Loucy (cell line): ENCODE results near the gene CCT4.

ENCODE experiments used
- H2AFZ ChIP-seq: fragments of 200-600 bp; sonication (generic); 2 replicates; pipeline ENCODE4 v1.6.0; 2016; ENCODE audit warnings: antibody characterized with exemption, mild to moderate bottlenecking, low read length, moderate library complexity
- H3F3A ChIP-seq: fragments of 200-600 bp; 2 replicates; pipeline ENCODE4 v1.6.0; 2016; ENCODE audit warnings: antibody characterized with exemption, low read depth, mild to moderate bottlenecking
- H3K27me3 ChIP-seq: fragments of 200-600 bp; sonication (generic); 2 replicates; pipeline ENCODE4 v1.6.1; 2014; ENCODE audit warnings: low read length, mild to moderate bottlenecking; ENCODE audit not compliant: insufficient read depth, poor library complexity, severe bottlenecking
- H3K36me3 ChIP-seq: fragments of 200-600 bp; sonication (generic); 2 replicates; pipeline ENCODE4 v1.6.1; 2016; ENCODE audit warnings: low read length; ENCODE audit not compliant: insufficient read depth
- H3K4me1 ChIP-seq: fragments of 200-600 bp; sonication (generic); 2 replicates; pipeline ENCODE4 v1.5.1; 2014; ENCODE audit warnings: low read length, mild to moderate bottlenecking; ENCODE audit not compliant: insufficient read depth, poor library complexity, severe bottlenecking
- H3K4me2 ChIP-seq: fragments of 200-600 bp; sonication (generic); 2 replicates; pipeline ENCODE4 v1.6.0; 2014; ENCODE audit warnings: antibody characterized with exemption, low read length, low read depth, mild to moderate bottlenecking; ENCODE audit not compliant: poor library complexity, severe bottlenecking
- H3K4me3 ChIP-seq: fragments of 200-600 bp; sonication (generic); 2 replicates; pipeline ENCODE4 v1.5.1; 2014; ENCODE audit warnings: low read length, mild to moderate bottlenecking, mixed read lengths; ENCODE audit not compliant: poor library complexity, severe bottlenecking
- H3K79me2 ChIP-seq: fragments of 200-600 bp; sonication (generic); 2 replicates; pipeline ENCODE4 v1.6.1; 2014; ENCODE audit warnings: low read length; ENCODE audit not compliant: insufficient read depth
- H3K9ac ChIP-seq: fragments of 200-600 bp; sonication (generic); 2 replicates; pipeline ENCODE4 v1.6.0; 2014; ENCODE audit warnings: mild to moderate bottlenecking, low read depth, low read length, moderate library complexity; ENCODE audit not compliant: poor library complexity, severe bottlenecking
- H3K9me2 ChIP-seq: fragments of 200-600 bp; sonication (generic); replicated peaks from 2 replicates; pipeline ENCODE4 v1.6.1; 2016; ENCODE audit warnings: low read depth, low read length, mixed read lengths
- H3K9me3 ChIP-seq: fragments of 200-600 bp; sonication (generic); 2 replicates; pipeline ENCODE4 v1.6.1; 2014; ENCODE audit warnings: mild to moderate bottlenecking, antibody characterized with exemption, low read length, low read depth; ENCODE audit not compliant: insufficient read depth
- H4K20me1 ChIP-seq: fragments of 200-600 bp; sonication (generic); 2 replicates; pipeline ENCODE4 v1.6.0; 2014; ENCODE audit warnings: antibody characterized with exemption, low read length, mild to moderate bottlenecking; ENCODE audit not compliant: insufficient read depth, poor library complexity, severe bottlenecking
- EZH2phosphoT487 ChIP-seq: fragments of 200-600 bp; IDR thresholded peaks from 2 replicates; pipeline ENCODE4 v1.6.1; 2018; ENCODE audit warnings: antibody characterized with exemption, mild to moderate bottlenecking, moderate library complexity, borderline replicate concordance
- TF ChIP-seq, protein P1 (sequence below): fragments of 200-600 bp; sonication (generic); conservative IDR thresholded peaks from 2 replicates; pipeline ENCODE4 v1.5.1; 2014; ENCODE audit warnings: mild to moderate bottlenecking, antibody characterized with exemption, low read length

CCT4 gene

GRCh38 chr2:61910603-61911002 lies 22.1 kb upstream of the CCT4 start:
- H3K4me2 ChIP-seq: no peak overlapping the region
- H3F3A ChIP-seq: no peaks in the 10 kb centered on the region
- H3K27me3 ChIP-seq: no peaks in the 10 kb centered on the region
- no peak for TF ChIP-seq EZH2phosphoT487
- TF ChIP-seq, protein P1, sequence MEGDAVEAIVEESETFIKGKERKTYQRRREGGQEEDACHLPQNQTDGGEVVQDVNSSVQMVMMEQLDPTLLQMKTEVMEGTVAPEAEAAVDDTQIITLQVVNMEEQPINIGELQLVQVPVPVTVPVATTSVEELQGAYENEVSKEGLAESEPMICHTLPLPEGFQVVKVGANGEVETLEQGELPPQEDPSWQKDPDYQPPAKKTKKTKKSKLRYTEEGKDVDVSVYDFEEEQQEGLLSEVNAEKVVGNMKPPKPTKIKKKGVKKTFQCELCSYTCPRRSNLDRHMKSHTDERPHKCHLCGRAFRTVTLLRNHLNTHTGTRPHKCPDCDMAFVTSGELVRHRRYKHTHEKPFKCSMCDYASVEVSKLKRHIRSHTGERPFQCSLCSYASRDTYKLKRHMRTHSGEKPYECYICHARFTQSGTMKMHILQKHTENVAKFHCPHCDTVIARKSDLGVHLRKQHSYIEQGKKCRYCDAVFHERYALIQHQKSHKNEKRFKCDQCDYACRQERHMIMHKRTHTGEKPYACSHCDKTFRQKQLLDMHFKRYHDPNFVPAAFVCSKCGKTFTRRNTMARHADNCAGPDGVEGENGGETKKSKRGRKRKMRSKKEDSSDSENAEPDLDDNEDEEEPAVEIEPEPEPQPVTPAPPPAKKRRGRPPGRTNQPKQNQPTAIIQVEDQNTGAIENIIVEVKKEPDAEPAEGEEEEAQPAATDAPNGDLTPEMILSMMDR: peak; percentile 53
- no peak overlapping the region for H2AFZ ChIP-seq
- H3K9ac ChIP-seq: no peak overlapping the region
- no peaks in the 10 kb centered on the region for H3K36me3 ChIP-seq
- H4K20me1 ChIP-seq: no peaks in the 10 kb centered on the region
- H3K4me3 ChIP-seq: no peak overlapping the region
- no peaks in the 10 kb centered on the region for H3K9me3 ChIP-seq
- H3K9me2 ChIP-seq: no peaks in the 10 kb centered on the region
- H3K79me2 ChIP-seq: peaks cover 16% of the 10 kb centered on the region; the same call in 1 of the 2 replicates
- H3K4me1 ChIP-seq: peaks cover 8% of the 10 kb centered on the region

- Histone ChIP-seq H3K4me2 (no peak overlapping the region), H3F3A (no peaks in the 10 kb centered on the region), H3K79me2 (peaks cover 17% of the 10 kb centered on the region; the same call in 1 of the 2 replicates), H3K27me3 (no peaks in the 10 kb centered on the region), H3K9ac (no peak overlapping the region), H4K20me1 (no peaks in the 10 kb centered on the region), H2AFZ (no peak overlapping the region), H3K4me3 (no peak overlapping the region), H3K4me1 (peaks cover 8% of the 10 kb centered on the region), H3K9me3 (no peaks in the 10 kb centered on the region), H3K36me3 (no peaks in the 10 kb centered on the region), H3K9me2 (no peaks in the 10 kb centered on the region)
- TF ChIP-seq, protein P1: no peak
- no peak for TF ChIP-seq EZH2phosphoT487
Measured at GRCh38 chr2:61909116-61909515, 20.7 kb upstream of the CCT4 start.

- H4K20me1 ChIP-seq: no peaks in the 10 kb centered on the region
- peak overlapping the region; percentile 82 for H3K4me2 ChIP-seq
- H3K27me3 ChIP-seq: no peaks in the 10 kb centered on the region
- H3K36me3 ChIP-seq: no peaks in the 10 kb centered on the region
- H3K9me3 ChIP-seq: no peaks in the 10 kb centered on the region
- H2AFZ ChIP-seq: peak overlapping the region; percentile 96
- no peaks in the 10 kb centered on the region for H3K9me2 ChIP-seq
- H3K9ac ChIP-seq: peak overlapping the region; percentile 77
- H3K4me3 ChIP-seq: peak overlapping the region; percentile 90
- peaks cover 8% of the 10 kb centered on the region for H3K4me1 ChIP-seq
- H3F3A ChIP-seq: no peaks in the 10 kb centered on the region
- TF ChIP-seq, protein P1: no peak
- no peak for TF ChIP-seq EZH2phosphoT487
- H3K79me2 ChIP-seq: peaks cover 17% of the 10 kb centered on the region; the same call in 1 of the 2 replicates
Measured at GRCh38 chr2:61906186-61906470, 17.7 kb upstream of the CCT4 start.
